Dedifferentiated amniotic fluid mesenchymal stem cell (primary cell): ENCODE results near the gene RABEP2.

Experiments
- DNase-seq: peaks from one replicate; pipeline ENCODE4 v3.0.0-alpha.2; 2016; ENCODE audit errors: extremely low spot score

RABEP2 gene

DNA sequence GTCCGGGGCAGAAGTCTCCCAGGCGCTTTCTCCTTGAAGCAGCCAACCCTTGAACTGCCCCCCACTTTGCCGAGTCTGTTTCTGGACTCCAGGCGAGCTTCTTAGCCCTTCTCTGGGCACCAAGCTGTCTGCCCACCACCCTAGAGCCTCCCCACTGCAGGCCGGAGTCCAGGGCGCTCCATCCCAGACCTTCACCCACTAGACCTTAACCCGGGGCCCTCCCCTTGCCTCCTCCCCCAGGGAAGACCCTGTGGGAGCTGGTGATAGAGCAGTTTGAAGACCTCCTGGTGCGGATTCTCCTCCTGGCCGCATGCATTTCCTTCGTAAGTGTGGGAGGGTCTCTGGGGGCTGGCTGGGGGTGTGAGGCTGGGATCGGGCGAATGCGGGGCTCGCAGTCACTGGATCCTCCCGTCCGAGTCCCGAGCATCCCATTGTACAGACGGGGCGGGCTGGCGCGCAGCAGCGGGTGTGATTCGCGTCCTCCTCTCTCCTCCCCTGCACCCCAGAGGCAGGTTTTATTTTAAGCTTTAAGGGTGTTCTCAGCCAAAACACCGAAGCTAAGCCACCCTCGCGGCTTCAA, 45.7 kb downstream of the RABEP2 start:
- no peak for DNase-seq

DNA sequence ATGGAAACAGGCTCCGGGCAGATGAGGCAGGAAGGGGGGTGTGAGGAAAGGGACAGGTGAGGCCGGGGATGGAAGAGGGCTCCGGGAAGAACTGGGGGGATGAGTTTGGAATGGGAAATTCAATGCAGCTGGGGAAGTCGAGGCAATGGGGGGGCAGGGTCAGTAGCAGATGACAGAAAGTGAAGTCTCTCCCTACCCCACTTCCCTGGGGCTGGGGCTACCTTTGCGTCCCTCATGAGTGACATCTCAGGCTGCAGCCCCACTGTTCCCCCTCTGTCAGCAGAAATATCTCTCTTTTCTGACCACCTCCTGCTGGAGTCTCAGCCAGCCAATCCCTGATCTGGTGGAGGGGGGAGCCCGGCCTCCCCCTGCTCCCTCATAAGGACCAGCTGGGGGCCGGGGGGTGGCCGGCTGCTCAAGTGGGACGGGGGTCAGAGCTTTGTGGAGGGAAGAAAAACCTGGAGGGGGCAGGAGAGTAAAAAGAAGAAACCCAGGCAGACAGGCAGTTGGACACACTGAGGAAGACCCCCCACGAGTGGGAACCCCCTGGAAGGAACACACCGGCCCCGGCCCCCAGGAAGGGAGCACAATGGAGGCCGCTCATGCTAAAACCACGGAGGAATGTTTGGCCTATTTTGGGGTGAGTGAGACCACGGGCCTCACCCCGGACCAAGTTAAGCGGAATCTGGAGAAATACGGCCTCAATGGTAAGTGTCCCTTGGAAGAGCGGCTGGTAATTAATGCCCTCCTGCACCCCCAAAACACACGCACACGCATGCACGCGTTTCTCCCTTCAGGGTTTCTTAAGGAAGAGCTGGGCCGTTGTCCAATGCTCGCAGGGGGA, 46.7 kb downstream of the RABEP2 start, which contains the start of gene ATP2A1:
TSS of gene ATP2A1 (plus strand) at position 406 of the 844 bp plus-strand sequence. CDS start at position 590, 184 bp downstream.
- no peak for DNase-seq

DNA sequence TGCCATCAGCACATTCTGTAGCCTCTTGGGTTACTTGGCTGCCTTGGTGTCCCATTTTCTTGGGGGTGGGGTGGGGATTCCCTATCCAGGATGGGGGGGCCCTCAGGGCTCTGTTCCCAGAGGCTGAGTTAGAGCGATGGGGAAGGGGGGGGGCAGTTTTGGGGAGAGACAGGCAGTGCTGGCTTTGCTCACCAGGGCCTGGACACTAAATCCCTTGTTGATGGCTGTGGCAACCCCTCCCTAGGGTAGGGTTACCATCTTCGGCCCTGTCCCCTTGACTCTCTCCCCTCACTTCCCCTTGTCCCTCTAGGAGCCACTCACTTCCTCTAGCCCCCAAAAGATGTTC, 47.4 kb downstream of the RABEP2 start:
- no peak for DNase-seq

DNA sequence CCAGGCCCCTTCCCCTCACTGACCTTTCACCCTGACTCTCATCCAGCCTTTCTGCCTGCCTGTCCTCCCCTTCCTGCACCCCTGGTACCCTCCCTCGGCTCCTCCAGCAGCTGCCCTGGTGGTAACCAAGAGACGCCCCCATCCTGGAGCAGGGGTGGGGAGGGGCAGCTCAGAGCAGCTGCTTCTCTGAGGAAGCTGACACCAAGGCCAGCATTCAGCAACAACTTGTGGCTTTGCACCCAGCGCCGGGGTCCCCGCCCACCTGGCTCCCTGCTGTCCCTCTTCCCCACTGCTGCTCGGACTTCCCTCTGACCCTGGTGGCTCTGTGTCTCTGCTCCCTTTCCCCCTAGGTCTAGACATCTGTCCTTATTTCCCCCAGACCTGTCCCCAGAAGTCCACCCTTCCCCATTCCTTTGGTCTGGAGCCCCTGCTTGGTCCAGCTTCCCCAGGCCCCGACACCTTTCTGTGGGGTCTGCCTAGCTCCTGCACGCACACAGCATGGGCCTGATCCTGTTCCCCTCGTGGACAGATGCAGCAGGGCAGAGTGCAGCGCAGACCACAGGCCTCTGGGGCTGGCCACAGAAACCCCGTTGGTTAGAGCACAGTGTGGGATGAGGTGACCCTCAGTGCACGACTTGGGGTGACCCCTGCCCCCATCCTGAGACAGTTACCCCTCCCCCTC, 47.9 kb downstream of the RABEP2 start:
- no peak for DNase-seq

DNA sequence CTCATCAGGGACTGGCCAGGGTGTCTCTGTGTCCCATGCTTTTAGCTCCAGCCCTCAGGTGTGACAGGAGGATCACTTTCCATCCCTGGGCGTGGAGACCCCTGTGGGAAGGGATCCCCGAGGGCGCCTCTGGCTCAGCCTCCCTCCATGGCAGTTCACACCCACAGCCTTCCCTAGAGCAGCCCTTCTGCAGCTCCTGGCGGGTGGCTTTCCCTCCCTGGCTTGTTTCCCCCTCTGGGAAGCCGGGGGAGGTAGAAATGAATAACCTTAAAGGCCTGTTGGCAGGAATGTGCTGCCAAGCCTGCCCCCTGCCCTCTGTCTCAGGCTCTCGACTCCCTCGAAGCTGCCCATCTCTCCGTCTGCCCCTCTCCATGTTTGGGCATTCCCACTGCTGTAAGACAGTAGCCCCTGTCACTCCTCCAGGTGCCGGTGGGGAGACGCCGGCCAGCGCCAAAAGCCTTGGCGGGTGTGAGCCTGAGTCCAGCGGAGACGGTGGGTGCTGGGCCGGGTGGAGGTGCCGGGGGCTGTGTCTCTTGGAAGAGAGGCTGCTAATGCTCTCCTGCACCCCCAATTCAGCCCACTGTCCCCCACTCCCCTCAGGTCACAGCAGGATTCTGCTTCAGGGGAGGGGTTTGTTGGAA, 48.9 kb downstream of the RABEP2 start:
- DNase-seq, result no peak

DNA sequence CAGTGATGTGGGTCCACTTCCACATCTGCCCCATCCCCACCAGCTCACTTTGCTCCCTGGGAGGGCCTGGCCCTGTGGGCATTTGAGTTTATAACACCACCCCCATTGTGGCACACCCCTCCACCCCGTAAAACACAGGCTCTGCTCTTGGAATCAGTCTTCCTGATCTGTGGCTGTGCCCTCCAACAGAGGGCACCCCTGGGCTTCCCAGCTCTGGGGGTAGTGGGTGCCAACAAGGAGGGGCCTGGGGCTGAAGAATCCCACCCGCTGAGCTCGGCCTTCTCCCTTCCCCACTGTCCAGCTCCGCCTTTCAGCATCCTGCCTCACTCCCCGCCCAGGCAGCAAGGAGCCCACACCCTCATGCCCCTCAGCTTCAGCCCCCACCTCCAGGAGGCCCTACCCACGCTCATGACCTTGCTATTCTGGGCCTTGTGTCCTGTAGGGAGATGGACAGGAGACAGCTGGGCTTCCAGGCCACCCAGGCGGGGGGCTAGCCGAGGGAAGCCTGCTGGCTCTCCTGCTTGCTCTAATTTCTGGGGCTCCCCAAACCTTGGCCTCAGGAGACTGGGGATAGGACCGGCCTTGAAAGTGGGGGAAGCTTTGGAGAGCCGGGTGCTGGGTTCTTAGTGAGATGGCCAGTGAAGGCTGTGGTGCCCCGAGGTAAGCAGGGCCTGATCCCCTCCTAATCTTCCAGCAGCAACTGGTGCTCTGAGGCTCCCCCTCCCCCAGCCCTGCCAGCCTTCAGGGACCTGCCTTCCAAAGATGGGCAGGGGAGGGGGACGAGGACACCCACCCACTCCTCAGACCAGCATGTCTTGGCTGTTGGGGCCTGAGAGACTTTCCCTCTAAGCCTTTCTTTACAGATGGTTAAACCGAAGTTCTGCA, 49.7 kb downstream of the RABEP2 start:
- no peak for DNase-seq

DNA sequence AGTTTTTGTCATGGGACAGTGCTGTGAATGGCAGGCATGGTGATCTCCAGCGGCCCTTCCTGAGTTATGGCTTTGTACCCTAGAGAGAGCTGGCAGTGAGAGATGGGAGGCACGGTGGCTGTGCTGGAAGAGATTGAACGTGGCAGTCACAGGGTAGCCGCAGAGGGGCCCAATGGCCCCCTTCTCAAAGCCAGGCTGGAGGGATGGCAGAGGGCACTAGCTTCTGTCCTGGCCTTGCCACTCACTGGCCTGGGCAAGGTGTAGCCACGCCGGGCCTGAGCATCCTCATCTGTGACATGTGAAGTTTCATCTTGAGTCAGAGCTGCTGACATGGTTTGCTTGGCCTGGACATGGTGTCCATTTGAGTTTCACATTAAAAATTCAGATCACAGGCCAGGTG, 50.6 kb downstream of the RABEP2 start:
- DNase-seq, result no peak

DNA sequence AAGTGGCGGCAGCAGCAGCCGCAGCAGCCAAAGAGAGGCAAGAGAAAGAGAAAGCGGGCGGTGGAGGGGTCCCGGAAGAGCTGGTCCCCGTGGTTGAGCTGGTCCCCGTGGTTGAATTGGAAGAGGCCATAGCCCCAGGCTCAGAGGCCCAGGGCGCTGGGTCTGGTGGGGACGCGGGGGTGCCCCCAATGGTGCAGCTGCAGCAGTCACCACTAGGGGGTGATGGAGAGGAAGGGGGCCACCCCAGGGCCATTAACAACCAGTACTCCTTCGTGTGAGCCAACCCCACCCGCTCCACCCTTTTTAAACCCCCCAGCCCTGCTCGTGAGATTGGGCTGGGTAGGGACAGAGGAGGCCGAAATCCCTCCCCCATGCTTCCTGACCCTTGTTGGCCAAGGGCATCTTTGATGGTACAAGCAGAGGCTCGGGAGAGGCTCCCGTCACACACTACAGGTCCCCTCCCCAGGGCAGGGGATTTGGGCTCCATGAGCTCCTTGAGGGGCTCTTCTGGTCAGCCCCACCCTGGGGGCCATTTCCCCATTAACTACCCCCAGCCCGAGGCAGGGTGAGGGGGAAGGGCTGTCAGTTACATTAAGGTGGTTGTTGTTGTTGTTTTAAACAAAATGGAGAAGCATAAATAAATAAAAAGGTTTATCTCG, 51.4 kb downstream of the RABEP2 start:
- DNase-seq, result peak; percentile 14

DNA sequence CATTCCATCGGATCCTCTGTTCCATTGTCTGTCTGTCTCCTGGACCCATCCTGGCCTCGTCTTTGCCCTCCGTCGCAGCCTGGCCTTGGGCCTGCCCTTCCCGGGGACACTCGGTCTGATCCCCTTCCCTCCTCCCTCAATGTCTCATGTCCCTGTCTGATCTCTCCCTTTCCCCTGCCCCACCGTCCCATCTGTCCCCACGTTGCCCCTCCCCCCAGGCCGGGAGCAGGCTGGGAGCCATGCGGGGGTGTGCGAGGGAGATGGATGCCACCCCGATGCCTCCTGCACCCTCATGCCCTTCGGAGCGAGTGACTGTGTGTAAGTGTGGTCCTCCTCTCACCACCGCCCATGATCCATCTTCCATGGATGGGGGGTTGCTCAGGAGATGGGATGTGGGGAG, 52.1 kb downstream of the RABEP2 start:
- DNase-seq, result no peak

DNA sequence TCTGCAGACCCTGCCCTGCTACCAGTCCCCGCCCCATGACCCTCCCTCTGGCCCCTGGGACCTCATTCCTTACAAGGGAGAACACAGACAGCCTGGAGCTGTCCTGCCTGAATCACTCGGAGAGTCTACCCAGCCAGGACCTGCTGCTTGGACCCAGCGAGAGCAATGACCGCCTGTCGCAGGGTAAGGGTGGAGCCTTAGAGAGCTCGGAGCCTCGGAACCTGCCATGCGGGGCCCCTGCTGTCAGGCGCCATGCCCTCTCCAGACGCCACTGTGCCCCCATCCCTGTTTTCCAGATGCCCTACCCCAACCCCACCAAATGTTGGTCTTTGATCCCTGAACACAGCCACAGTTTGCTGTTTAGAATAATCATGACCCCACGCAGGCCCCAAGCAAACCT, 55.8 kb downstream of the RABEP2 start:
- no peak for DNase-seq

DNA sequence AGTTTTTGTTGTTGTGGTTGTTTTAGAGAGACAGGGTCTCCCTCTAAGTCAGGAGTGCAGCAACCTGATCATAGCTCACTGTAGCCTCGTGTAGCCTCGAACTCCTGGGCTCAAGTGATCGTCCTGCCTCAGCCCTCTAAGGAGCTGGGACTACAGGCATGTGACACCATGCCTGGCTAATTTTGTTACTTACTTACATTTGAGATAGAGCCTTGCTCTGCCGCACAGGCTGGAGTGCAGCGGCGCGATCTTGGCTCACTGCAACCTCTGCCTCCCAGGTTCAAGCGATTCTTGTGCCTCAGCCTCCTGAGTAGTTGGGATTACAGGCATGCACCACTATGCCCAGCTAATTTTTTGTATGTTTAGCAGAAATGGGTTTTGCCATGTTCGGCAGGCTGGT, 57.4 kb downstream of the RABEP2 start:
- DNase-seq, result peak; percentile 10

DNA sequence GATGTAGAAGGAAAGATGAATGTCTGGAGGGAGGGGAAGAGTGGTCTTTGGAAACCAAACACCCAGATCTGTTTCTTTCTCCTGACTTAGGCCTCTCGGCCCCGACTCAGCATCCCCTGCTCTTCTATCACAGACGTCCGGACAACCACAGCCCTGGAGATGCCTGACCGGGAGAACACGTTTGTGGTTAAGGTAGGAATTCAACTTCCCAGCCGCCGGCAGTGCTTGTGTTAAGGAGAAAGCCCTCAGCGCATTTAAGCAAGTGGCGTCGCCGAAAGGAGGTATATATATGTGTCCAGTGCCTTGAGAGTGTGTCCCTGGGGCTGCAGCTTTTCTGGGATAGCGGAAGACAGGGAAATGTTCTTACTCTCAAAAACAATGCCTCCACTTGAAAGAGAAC, 57.8 kb downstream of the RABEP2 start:
- no peak for DNase-seq

DNA sequence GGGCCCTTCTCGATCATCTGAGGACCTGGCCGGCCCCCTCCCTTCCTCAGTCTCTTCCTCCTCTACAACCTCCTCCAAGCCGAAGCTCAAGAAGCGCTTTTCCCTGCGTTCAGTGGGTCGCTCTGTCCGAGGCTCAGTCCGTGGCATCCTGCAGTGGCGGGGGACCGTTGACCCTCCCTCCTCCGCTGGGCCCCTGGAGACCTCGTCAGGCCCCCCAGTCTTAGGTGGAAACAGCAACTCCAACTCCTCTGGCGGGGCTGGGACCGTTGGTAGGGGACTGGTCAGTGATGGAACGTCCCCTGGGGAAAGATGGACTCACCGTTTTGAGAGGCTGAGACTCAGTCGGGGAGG, 58.6 kb downstream of the RABEP2 start:
- DNase-seq, result no peak

DNA sequence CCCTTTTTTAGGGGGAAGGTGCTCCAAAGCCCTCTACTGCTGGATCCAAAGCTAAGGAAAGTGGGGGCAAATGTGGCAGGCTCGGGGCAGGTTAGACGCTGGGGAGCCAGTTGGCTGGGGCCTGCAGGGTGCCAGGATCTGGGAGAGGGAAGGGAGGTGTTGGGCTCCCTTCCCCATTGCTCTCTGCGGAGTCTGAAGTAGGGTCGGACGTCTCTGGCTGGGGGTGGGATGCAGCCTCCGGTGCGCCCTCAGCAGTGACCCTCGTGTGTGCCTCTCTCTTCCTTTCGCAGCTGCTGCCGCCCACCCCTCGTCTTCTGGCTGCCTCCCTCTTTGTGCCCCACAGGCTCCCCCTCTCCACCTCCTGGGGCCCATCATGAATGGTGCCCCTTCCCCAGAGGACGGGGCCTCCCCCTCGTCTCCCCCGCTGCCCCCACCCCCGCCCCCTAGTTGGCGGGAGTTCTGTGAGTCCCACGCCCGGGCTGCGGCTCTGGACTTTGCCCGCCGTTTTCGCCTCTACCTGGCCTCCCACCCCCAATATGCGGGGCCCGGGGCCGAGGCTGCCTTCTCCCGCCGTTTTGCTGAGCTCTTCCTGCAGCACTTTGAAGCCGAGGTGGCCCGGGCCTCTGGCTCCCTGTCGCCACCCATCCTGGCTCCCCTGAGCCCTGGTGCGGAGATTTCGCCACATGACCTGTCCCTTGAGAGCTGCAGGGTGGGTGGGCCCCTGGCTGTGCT, 59.1 kb downstream of the RABEP2 start:
- peak; percentile 5 for DNase-seq

DNA sequence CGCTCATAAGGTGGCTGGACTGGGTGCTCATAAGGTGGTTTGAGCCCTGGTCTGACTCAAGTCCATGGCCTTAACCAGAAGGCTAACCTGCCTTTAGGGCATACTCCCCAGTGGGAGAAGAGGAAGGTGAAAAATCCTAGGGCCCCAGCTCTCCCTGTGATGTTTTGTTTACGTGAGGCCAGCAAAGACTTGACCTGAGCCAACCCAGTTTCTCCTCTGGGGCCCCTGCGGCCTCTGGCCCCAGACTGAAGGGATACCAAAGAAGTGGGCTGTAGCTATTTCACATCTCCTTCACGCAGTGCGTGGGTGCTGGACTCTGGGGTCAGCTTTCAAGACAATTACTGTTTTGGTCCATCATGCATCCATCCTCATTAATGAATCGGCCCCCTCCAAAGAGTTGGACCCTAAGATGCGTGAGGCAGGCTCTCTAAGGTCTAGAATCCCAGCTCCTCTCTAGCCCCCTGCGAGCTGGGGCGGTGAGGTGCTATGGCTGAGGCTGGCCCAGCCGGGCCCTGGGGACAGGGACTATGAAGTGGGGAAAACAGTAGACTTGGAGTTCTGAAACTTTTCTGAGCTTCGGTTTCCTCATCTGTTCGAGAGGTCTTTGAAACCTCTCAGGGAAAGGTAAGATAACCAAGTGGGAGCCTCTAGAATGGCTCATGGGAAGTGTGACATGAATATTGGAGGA, 59.9 kb downstream of the RABEP2 start:
- no peak for DNase-seq

DNA sequence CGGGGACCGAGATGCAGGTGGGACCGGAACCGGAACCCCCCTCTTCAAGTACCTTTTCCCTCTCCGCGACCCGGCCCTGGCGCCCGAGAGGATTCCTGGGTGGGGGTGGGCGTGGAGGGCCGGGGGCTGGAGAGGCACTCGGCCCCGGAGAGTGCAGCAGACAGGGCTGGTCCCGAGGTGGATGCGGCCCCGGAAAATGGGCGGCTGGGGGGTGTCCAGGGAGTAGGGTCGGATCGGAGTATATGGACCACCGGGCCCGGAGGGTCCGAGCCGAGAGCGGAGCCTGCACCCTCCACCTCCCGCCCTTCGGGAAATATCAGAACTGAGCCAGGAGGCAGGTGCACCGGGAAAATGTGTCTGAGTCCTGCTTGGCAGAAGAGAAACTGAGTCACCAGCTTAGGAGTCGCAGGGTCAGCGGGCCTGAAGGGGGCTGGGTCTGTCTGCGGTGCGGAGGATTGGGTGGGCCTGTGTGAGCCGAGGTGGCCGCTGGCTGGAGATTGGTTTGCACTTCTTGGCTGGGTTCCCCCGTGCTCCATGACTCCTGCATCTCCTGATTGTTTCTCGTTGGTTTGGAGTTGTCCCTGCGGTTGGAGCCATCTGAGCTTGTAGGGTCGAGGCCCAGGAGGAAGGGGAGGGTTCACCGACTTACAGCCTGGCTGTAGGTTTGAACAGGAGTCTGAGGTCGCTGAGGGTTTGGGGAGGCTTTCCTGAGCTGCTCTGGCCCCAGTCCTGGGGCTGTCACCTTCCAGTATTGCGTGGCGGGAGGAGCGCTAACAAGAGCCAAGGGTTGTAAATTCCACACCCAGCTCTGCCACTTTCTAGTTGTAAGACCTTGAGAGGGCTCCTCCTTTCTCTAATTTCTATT, 60.9 kb downstream of the RABEP2 start:
- peak; percentile 14 for DNase-seq

DNA sequence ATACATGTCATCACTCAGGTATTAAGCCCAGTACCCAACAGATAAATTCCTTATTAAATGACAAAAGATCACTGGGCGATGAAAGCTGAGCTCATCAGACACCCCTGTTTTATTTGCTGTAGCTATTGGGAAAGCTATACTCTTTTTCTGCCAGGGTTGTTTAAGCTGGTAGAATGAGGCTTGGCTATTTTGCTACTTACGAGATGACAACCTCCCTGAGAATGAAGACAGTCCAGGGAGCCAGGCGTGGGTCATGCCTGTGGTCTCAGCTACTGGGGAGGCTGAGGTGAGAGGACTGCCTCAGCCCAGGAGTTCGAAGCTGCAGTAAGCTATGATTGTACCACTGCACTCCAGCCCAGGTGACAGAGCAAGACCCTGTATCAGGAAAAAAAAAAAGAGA, 65.7 kb downstream of the RABEP2 start:
- DNase-seq, result no peak

DNA sequence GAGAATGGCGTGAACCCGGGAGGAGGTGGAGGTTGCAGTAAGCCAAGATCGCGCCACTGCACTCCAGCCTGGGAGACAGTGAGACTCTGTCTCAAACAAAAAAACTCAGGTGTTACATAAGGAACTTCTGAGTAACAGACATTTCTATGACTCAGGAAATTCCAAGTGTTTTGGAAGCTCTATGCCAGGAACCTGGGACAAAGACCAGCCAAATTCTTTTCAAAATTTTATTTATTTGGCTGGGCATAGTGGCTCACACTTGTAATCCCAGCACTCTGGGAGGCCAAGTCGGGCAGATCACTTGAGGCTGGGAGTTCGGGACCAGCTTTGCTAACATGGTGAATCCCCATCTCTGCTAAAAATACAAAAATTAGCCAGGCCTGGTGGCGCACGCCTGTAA, 66.6 kb downstream of the RABEP2 start:
- no peak for DNase-seq
